Measurements from ENCODE around the gene AP4S1. TPM values are rescaled to one million over a fixed set of nuclear protein-coding genes. Genes with fewer than 3 reads are reported as not detected.

The AP4S1 gene
- total RNA-seq, 4 donors from 2014 or later = 7.2 to 36.1 (median 16.3) TPM

DNA sequence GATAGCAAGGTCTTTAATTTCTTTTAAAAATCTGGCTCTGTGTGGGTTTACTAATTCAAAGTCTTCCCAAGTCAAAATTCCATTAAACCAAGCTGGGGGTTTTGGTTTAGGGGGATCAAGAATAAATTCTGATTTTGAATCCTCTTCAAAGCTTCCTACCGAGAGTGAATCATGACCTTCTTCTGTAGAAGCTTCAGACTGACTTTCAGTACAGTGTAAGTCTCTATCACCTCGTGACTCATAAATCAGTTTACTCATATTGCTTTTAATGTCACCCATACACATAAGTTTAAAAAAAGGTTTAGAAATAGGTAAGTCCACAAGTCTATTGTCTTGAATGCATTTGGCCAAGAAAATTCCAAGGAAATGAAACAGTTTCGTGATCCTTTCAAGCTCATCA is 81.3 kb downstream of the AP4S1 start:
- no peak overlapping the region for H3K27ac ChIP-seq
- H3K9me3 ChIP-seq = peaks cover 0 to 6% (median 0%) of the 10 kb centered on the region in 4 donors
- no peak overlapping the region for H3K4me3 ChIP-seq
- H3K36me3 ChIP-seq = peaks cover 3 to 100% (median 57%) of the 10 kb centered on the region in 3 donors
- no peaks in the 10 kb centered on the region for H3K4me1 ChIP-seq
- H3K27me3 ChIP-seq = no peaks in the 10 kb centered on the region
- DNase-seq (ENCODE audit: low spot score in 2 of 2) = no peak
- TF ChIP-seq, protein P1, sequence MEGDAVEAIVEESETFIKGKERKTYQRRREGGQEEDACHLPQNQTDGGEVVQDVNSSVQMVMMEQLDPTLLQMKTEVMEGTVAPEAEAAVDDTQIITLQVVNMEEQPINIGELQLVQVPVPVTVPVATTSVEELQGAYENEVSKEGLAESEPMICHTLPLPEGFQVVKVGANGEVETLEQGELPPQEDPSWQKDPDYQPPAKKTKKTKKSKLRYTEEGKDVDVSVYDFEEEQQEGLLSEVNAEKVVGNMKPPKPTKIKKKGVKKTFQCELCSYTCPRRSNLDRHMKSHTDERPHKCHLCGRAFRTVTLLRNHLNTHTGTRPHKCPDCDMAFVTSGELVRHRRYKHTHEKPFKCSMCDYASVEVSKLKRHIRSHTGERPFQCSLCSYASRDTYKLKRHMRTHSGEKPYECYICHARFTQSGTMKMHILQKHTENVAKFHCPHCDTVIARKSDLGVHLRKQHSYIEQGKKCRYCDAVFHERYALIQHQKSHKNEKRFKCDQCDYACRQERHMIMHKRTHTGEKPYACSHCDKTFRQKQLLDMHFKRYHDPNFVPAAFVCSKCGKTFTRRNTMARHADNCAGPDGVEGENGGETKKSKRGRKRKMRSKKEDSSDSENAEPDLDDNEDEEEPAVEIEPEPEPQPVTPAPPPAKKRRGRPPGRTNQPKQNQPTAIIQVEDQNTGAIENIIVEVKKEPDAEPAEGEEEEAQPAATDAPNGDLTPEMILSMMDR (IDR thresholded peaks at IDR 0.05) = no peak
- TF ChIP-seq POLR2A (IDR thresholded peaks at IDR 0.05) (no peak), EP300 (IDR thresholded peaks at IDR 0.05) (no peak)
- WGBS, 2 donors = 83 to 90% methylated on average over 3 of the region's 3 CpGs

DNA sequence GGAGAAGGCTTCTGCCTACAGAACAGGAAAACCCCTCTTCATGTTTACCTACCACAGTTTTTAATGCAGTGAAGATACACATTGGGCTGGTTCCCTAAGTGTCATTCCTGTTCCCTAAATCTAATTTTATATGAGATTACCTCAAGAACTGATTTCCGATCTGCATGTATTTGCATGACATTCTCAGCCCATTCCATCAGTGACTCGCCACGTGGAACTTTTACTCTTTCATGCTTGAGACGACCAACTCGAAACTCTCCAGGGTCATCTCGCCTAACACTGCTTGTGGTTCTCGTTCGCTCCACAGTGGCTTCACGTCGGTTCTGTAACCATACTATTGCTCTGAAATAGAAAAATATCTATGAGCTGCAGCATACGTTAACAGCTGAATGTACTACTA is 83.8 kb downstream of the AP4S1 start:
- no peak overlapping the region for H3K27ac ChIP-seq
- WGBS, 2 donors = 89 to 90% methylated on average over 11 of the region's 11 CpGs
- H3K27me3 ChIP-seq = no peaks in the 10 kb centered on the region
- no peaks in the 10 kb centered on the region for H3K9me3 ChIP-seq
- TF ChIP-seq EP300 (IDR thresholded peaks at IDR 0.05) = no peak
- TF ChIP-seq POLR2A (IDR thresholded peaks at IDR 0.05) = no peak
- TF ChIP-seq, protein P1 (IDR thresholded peaks at IDR 0.05) = no peak
- DNase-seq (ENCODE audit: low spot score in 2 of 2) = no peak
- no peak overlapping the region for H3K4me3 ChIP-seq
- H3K4me1 ChIP-seq = no peaks in the 10 kb centered on the region
- peaks cover 3 to 100% (median 44%) of the 10 kb centered on the region in 3 donors for H3K36me3 ChIP-seq

DNA sequence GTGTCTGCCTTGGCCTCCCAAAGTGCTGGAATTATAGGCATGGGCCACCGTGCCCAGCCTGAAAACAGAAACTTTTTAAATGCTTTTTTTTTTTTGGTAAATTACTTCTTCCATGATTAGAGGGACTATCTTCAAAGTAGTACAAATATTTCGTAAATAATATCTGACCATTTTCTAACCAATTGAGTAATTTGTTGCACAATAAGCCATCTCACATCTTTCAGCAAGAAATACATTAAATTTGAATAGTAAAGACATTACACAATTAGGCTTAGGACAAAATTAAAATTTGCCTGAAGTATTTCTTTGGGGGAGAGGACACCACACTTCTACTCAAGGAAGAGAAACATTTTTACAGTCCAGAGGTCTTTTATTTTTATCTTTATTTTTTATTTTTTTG is 85.4 kb downstream of the AP4S1 start:
- Histone ChIP-seq H3K4me1 (no peaks in the 10 kb centered on the region), H3K36me3 (peaks cover 3 to 100% (median 32%) of the 10 kb centered on the region in 3 donors)

DNA sequence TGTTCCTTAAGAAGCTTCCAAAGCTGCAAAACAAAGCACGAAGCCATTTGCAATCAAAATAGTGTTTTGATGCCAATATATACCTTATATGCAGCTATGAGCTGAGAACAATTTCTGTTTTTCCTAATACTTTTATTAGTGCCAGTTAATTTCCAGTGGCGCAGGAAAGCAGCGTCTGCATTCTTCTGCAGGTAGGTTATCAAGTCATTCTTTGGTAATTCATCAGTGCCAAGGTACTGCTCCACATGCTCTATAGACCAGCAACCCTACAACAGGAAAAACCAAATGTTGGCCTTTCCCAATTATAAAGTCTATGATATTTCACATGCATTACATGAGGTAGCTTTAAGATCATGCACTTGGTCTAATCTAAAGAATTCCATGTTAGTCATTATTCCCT is 88.3 kb downstream of the AP4S1 start:
- H3K36me3 ChIP-seq = peaks cover 3 to 100% (median 46%) of the 10 kb centered on the region in 3 donors
- no peak overlapping the region for H3K27ac ChIP-seq
- 95 to 97% methylated on average over 3 of the region's 3 CpGs for WGBS, 2 donors
- H3K4me1 ChIP-seq = no peaks in the 10 kb centered on the region
- no peak for TF ChIP-seq POLR2A (IDR thresholded peaks at IDR 0.05)
- no peak for DNase-seq (ENCODE audit: low spot score in 2 of 2)
- H3K27me3 ChIP-seq = no peaks in the 10 kb centered on the region
- no peak overlapping the region for H3K4me3 ChIP-seq
- no peaks in the 10 kb centered on the region for H3K9me3 ChIP-seq

More for the DNA sequence above, 85.4 kb downstream of the AP4S1 start:
- WGBS, 2 donors = 89 to 100% methylated on average over 2 of the region's 2 CpGs
- H3K4me3 ChIP-seq = no peak overlapping the region
- no peaks in the 10 kb centered on the region for H3K9me3 ChIP-seq
- H3K27ac ChIP-seq = no peak overlapping the region
- no peak for DNase-seq (ENCODE audit: low spot score in 2 of 2)
- TF ChIP-seq EP300 (IDR thresholded peaks at IDR 0.05) = no peak
- TF ChIP-seq POLR2A (IDR thresholded peaks at IDR 0.05) = no peak
- TF ChIP-seq, protein P1 (IDR thresholded peaks at IDR 0.05) = no peak
- H3K27me3 ChIP-seq = no peaks in the 10 kb centered on the region

DNA sequence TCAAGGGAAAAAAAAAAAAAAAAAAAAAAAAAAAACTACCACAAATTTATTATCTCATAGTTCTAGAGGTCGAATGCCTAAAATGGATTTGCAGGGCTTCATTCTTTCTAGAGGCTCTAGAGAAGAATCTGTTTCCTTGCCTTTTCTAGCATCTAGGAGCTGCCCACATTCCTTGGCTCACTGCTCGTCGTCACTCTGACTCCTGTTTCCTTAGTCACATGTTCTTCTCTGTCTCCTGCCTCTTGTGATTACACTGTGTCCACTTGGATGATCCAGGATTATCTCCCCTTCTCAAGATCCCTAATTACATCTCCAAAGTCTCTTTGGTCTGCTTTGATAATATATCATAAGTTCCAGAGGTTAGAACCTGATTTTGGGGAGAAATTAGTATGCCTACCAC is 93.4 kb downstream of the AP4S1 start:
- peaks cover 4 to 92% (median 46%) of the 10 kb centered on the region in 3 donors for H3K36me3 ChIP-seq
- no peaks in the 10 kb centered on the region for H3K9me3 ChIP-seq
- no peaks in the 10 kb centered on the region for H3K4me1 ChIP-seq
- H3K27me3 ChIP-seq = no peaks in the 10 kb centered on the region
- no peak overlapping the region for H3K4me3 ChIP-seq
- 72 to 73% methylated on average over 3 of the region's 3 CpGs for WGBS, 2 donors
- no peak for DNase-seq (ENCODE audit: low spot score in 2 of 2)
- TF ChIP-seq, protein P1 (IDR thresholded peaks at IDR 0.05) = no peak
- TF ChIP-seq POLR2A (IDR thresholded peaks at IDR 0.05) = no peak
- TF ChIP-seq EP300 (IDR thresholded peaks at IDR 0.05) = no peak
- no peak overlapping the region for H3K27ac ChIP-seq
